ENCODE measurements around the gene TP53. TPM values are rescaled to one million over a fixed set of nuclear protein-coding genes. Genes with fewer than 3 reads are reported as not detected.

The TP53 gene
- total RNA-seq, result 27.8 and 37.0 TPM in 2 replicates

DNA sequence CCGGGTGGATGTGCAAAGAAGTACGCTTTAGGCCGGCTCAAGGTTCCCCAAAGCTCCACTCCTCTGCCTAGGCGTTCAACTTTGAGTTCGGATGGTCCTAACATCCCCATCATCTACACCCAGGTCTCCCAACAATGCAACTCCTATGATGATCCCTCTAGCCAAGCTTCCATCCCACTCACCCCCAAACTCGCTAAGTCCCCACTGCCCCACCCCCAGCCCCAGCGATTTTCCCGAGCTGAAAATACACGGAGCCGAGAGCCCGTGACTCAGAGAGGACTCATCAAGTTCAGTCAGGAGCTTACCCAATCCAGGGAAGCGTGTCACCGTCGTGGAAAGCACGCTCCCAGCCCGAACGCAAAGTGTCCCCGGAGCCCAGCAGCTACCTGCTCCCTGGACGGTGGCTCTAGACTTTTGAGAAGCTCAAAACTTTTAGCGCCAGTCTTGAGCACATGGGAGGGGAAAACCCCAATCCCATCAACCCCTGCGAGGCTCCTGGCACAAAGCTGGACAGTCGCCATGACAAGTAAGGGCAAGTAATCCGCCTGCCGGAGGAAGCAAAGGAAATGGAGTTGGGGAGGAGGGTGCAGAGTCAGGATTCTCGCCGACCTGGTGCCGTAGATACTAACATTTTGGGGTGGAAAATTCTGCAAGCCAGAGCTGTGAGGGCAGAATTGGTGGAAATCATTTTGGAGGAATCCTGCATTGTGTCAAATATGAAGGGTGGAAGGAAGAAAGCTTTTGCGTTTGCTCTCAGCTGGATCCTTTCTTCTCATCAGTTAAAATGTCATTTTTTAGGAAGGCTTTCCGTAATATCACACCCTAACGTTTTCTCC, at the start of gene TP53:
TSS of gene TP53 (minus strand) at position 419 of the 836 bp plus-strand sequence. CDS start 10,896 bp downstream, outside the sequence.
- DNase-seq (ENCODE audit: low read depth in 2 of 2), result peak; percentile 88 to 91

DNA sequence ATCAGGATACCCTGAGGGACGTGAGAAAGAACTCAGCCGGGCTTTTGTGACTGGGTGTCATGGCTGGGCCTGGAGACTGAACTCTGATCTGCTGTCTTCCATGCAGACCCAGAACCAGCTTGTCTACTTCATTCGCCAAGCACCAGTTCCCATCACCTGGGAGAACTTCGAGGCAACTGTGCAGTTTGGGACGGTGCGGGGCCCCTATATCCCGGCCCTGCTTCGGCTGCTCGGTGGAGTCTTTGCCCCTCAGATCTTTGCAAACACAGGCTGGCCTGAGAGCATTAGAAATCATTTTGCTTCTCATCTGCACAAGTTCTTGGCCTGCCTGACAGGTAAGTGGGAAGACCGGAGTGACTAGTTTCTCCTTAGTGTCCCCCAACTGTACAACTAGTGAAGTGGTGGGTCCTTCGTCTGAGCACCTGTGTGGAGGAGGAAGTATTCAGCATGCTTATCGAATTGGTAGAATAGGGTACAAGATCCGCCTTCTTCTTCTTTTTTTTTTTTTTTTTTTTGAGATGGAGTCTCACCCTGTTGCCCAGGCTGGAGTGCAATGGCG, 45.8 kb upstream of the TP53 start:
- DNase-seq (ENCODE audit: low read depth in 2 of 2), result no peak

DNA sequence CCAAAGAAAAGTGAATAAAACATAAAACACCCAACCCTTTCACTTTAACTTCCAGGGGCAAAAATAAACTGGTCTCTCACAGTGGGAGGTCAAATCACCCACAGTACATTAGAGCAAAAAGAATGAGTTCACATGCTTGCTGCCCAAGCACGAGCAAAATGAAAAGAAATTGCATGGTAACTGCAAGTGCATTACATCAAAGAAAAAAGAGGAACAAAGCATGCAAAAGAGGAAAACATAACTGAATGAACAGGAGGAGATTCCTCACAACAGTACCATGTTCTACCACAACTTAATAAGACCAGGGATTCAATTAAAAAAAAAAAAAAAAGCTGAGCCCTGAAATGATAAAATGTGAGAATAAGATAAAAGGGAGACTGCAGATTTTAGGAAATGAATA, 42.5 kb upstream of the TP53 start:
- DNase-seq (ENCODE audit: low read depth in 2 of 2), result no peak

DNA sequence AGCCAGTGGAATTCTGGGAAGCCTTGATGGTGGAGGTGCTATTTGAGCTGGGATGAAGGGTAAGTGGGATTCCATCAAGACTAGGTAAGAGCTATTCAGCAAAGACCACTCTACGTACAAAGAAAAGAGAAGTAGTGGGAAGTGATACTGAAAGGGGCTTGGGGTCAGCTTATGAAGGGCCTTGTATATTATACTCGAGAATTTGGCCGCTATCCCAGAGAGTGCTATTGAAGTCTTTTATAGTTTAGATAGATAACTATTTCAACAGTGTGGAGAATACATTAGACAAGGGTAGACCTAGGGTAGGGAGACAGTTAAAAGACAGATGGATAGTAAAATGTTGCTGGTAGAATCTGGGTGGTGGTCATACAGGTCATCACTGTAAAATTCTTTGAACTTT, 40.6 kb upstream of the TP53 start:
- DNase-seq (ENCODE audit: low read depth in 2 of 2), result no peak

DNA sequence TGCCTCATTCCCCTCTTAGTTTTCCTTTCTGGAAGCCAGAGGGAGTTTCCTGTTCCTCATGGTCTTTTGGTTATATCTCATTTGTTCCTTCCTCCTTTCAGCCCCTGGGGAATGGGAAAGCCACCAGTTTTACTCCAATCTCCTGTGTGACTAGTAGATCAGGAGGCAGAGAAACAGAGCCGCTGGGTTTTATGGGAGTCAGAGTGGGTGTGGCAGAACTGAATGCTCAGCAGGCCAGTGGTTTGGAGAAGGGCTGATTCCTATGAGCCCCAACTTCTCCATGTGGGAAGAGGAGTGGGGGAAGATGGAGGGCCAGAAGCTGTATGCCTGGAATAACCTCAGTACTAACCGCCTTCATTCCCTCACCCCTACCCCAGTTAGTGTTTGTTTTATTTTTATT, 34.3 kb upstream of the TP53 start:
- no peak for DNase-seq (ENCODE audit: low read depth in 2 of 2)

DNA sequence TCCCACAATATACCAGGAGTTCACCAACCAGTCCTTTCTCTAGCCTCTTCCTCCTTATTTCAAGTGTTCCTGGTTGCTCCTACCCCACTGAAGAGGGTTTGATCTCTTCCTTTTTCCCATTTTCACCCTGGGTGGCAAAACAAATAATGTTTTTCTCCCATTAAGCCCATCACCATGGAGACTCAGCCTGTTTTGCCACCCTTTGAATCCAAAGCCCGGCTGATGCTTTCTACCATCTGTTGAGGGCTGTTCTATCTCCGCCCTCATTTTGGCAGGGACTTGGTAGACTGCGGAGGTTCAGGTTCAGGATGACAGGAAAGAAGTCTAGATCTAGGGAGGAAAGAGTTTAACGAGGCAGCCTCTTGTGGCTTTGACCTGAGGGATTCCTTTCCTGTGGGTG, 32.8 kb upstream of the TP53 start:
- DNase-seq (ENCODE audit: low read depth in 2 of 2), result no peak

DNA sequence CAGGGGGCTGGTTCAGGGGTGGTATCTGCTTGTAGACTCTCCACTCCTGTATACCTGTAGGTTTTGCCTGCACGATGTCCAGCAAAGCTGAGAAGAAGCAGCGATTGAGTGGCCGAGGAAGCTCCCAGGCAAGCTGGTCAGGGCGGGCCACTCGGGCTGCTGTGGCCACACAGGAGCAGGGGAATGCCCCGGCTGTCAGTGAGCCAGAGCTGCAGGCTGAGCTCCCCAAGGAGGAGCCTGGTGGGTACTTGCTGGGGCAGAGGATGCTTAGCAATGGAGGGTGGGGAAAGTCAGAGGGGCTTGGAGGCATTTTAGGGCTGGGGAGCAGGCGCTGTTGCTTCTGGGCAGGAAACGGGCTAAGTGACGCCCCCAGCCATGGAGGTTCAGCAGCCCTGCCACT, 32.4 kb upstream of the TP53 start:
- DNase-seq (ENCODE audit: low read depth in 2 of 2), result no peak

DNA sequence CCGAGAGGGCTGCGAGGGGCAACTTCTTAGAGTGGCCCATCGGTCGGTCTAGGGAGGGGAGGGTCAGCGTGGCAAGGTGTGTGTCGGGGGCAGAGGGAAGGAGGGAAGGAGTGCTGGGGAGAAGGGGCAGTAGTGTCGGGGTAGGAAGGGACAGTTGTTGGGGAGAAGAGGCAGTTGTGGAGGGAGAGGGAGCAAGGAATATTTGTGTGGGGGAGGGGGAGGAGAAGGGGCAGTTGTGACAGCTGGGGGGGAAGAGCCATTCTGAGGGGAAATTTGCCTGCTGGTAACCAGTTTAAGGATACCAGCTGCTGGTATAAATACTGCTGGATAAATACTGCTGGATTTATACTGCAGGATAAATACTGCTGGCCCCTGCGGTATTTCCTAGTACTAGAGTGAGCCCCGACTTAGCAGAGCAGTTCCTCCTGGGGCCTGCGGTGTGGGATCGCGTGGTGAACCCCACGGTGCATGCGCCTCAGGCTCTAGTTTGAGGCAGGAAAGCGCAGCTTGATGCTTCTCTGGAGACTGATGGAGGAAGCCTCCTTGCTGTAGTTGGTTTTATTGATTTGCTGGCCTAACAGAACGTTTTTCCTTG, 30.6 kb upstream of the TP53 start:
- peak in 1 of 2 donors; percentile 1 for DNase-seq (ENCODE audit: low read depth in 2 of 2)

DNA sequence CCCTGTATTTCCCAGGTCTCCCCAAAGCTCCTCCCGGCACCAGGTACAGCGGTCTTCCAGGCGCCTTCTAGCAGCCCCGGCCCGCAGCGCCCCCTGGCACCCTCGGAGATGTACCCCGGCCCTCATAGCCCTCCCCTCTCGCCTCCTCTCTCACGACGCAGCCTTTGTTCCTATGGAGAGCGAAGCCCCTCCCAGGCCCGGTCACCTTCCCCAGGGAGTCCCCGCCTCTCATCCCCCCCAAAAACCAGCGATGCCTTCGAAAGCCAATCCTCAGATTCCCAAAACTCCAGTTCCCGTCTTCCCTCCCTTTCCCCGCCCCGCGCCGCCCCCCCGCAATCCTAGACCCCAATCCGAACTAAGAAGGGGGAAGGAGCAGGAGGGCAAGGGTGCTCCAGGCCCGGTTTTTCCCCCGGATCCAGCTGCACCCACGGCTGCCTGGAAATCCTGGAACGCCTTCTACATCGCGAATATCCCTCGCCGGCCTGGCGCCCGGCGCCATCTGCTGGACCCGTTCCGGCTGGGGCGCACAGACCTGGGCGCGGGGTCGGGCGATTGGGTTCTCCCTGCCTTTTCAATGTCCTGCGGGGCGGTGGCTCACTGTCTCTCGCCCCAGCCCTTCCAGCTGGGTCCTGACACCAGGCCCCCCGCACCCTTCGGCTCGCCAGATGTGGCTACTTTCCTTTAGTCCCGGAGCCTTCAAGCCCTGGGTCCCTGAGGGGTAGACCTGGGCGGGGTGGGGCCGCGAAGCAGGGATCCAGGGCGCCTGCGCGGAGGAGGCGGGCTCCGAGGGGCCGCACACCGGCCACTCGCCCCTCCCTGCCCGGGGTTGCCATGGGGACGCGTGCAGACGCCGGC, 29.8 kb upstream of the TP53 start, which contains the start of gene DNAH2:
TSS of gene DNAH2 (plus strand) at position 844 of the 855 bp plus-strand sequence. CDS start 1,991 bp downstream, outside the sequence.
- peak; percentile 72 to 89 for DNase-seq (ENCODE audit: low read depth in 2 of 2)

DNA sequence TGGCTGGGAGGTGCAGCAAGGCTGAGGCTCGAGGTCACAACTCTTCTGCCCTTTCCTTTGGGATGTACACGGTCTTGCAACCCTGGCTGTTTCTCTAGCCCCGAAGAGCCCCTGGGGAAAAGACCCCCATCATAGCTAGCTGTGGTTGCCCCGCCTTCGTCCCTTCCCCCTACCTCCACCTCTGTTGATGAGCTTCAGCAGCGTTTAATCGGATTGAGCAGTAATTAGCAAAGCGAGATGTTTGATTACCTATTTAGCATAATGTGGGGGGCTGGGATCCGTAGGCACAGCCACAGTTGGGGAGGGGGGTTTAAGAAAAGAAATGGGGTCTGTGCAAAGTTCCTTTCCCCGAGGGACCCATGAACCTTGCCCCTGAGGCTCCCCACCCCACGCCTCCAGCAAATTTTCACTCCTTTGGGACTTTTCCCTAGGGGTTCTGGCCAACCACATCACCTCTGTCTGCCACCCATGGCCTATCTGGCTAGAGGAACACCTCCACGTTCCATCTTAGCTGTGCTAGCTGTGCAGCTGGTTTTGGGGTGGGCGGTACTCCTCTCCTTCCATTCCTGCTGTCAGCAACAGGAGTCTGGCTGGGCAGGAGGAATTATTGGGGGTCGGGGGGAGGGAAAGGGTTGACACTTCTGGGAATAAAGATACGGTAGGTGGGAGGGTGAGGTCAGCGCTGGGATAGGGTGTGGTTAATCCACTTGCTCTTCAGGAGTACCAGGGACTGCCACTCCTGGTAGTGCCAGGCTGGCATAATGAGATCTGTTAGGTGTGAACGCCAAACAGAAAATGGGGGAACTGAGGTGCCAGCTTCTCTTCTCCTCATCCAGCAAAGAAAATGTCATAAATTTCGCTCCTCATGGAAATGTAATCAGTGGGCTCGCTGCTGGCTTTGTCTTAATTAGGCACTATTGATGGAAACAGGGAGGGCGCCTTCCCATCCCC, 28.9 kb upstream of the TP53 start:
- no peak for DNase-seq (ENCODE audit: low read depth in 2 of 2)

DNA sequence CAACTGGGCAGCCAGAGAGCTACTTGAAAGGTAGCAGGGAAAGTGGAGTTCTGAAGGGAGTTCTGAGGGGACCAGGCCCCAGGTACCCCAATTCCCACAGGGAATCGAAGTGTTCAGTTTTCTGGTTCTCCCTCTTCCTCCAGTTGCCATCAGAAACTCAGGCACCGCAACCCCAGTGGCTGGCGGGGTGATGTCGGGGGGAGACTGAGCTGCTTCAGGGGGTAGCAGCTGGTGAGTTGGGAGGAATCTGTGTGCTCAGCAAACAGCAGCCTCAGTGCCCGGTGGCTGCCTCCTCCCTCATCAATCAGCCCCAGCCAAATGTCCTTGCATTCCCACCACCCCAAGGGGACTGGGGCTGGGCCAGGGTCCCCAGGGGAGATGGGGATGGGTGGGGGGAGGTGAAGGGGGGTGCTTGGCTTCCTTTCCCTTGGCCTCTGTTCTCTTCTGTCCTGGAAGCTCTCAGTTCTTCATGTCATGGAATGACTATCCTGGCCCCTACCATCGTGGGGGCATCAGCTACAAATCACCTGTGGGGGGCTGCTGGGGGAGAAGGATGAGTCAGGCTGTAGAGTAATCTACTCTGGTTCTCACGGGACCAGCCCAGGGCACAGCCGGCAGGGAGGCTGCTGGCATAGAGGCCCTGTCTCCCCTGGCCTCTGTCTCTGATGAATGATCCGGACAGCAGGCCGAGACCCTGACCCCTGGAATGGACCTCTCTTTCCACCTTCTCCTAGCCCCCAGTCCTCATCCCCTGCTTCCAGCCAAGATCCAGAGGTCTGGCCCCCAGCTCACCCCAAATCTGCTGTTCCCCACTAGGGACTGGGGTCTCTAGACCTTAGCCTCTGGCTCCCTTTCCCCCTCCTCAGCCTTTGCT, 27.7 kb upstream of the TP53 start:
- DNase-seq (ENCODE audit: low read depth in 2 of 2), result no peak

DNA sequence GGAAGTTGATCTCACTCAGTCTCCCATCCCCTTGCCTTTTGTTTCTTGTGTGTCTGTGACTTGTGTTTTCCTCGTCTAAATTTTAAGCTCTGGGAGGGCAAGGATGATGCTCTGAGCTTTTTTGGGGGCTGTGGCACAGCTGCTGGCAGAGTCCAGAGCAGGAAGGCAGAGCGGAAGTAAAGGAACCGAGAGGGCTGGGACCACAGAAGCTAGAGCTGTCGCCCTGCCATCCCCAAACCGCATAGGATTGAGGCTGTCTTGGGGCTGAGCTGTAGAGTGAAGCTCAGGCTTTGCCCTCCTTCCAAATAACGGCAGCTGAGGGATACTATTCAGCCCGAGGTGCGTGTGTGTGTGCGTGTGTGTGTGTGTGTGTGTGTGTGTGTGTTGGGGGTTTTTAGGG, 26.5 kb upstream of the TP53 start:
- no peak for DNase-seq (ENCODE audit: low read depth in 2 of 2)

DNA sequence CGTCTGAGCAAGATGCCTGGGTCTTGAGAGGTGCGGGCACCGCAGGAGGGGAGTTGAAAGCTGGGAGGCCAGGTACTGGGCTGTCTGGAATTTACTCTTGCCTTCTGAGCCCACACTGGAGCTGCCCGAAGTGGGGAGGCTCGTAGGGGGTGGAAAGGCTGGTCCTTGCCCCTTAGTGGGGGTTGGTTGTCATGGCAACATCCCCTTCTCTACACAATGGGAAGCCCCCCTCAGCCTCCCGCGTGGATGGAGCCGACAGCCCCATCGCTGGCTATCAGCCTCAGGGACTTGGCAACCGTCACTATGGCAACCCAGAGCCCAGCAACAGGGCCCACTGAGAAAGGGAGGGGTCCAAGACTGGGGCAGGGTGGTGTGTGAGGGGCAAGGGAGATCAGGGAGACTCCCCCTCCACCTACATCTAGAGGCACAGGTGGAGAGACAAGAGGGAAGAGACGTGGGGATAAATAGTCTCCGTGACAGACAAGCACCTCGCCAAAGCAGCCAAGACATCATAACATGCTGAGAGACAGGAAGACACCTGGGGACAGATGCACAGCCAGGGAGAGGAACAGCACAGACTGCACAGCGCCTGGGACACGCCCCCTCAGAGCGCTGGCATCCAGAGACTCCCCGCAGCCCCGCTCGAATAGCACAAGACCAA, 25.0 kb upstream of the TP53 start:
- no peak for DNase-seq (ENCODE audit: low read depth in 2 of 2)

DNA sequence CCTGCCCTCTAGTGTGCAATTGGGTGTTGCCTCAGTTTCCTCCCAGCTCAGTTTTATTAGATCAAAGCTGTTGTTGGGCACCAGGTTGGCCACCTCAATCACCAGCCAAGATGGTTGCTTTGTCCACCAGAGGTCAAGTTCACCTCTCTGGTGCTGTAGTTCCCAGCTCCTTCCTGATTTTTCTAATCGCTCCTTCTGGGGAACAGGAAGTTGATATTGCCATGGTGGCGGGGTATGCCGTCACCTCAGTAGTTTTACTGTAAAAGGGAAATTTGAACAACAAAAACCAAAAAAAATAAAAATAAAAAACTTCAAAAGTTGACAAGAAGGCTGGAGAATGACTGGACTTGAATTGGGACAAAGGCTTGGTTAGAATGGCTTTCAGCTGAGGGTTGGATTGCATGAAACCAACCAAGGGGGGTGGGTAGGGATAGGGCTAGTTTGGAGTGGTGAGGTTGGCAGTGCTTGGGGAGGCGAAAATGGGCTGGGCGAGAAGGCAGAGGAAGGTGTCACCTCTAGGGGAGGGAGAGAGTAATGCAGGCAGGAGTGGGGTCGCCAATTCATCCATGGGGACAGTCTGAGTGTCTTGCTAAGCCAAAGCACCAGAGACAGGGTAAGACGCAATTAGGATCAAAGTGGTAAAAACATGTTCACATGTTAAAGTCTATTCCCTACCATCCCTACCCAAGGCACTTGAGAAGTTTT, 23.9 kb upstream of the TP53 start:
- no peak for DNase-seq (ENCODE audit: low read depth in 2 of 2)

DNA sequence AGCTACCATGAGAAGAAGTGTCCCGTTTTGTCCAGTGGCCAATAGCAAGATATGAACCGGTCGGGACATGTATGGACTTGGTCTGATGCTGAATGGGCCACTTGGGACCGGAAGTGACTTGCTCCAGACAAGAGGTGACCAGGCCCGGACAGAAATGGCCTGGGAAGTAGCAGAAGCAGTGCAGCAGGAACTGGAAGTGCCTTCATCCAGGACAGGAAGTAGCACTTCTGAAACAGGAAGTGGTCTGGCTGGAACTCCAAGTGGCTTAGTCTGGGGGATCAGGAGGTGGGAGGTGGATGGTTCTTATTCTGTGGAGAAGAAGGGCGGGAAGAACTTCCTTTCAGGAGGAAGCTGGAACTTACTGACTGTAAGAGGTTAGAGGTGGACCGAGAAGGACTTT, 23.0 kb upstream of the TP53 start:
- DNase-seq (ENCODE audit: low read depth in 2 of 2), result peak in 1 of 2 donors; percentile 10

DNA sequence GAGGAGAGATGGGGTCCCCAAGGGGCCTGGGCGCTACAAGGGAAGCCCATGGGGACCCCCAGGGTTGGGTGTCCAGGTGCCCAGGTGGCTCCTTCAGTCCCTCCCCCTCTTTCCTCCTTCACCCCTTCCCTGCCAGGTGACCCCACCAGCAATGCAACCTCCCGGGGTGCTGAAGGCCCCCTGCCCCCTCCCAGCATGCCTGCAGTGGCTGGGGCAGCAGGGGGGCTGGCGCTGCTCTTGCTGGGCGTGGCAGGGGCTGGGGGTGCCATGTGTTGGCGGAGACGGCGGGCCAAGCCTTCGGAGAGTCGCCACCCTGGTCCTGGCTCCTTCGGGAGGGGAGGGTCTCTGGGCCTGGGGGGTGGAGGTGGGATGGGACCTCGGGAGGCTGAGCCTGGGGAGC, 21.7 kb upstream of the TP53 start:
- DNase-seq (ENCODE audit: low read depth in 2 of 2), result no peak

DNA sequence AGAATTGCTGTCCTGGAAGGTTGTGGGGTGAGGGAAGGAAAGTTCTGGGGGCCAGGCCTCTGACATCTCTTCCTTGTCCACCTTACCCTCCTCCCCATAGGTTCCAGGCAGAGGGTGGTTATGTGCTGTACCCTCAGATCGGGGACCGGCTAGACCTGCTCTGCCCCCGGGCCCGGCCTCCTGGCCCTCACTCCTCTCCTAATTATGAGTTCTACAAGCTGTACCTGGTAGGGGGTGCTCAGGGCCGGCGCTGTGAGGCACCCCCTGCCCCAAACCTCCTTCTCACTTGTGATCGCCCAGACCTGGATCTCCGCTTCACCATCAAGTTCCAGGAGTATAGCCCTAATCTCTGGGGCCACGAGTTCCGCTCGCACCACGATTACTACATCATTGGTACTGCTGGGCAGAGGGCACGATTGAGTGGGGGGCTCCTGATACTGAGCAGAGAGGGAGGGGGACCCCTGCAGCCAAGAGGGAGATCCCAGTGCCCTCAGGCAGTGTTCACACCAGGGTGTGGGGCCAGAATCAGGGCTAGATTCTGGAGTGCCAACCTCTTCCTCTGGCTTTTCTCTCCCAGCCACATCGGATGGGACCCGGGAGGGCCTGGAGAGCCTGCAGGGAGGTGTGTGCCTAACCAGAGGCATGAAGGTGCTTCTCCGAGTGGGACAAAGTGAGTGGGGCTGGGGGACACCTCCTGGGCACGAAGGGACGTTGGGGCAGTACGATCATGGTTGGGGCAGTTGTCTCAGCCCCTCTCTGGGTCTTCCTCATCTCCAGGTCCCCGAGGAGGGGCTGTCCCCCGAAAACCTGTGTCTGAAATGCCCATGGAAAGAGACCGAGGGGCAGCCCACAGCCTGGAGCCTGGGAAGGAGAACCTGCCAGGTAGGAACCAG, 20.8 kb upstream of the TP53 start:
- DNase-seq (ENCODE audit: low read depth in 2 of 2), result no peak

Data from lung microvascular endothelial cell (primary cell).